Ishikawa (cell line): ENCODE results near the gene GABPB1.

Experiments
- CEBPB ChIP-seq: IDR thresholded peaks from 2 replicates; pipeline ENCODE4 v1.6.1; 2012
- CREB1 ChIP-seq: IDR thresholded peaks from 2 replicates; pipeline ENCODE4 v1.6.1; 2012; ENCODE audit warnings: low read depth
- EGR1 ChIP-seq: IDR thresholded peaks from 2 replicates; pipeline ENCODE4 v1.6.1; 2012
- EP300 ChIP-seq: IDR thresholded peaks from 2 replicates; pipeline ENCODE4 v1.6.1; 2012; ENCODE audit warnings: borderline replicate concordance
- FOXM1 ChIP-seq: IDR thresholded peaks from 2 replicates; pipeline ENCODE4 v1.6.1; 2012; ENCODE audit warnings: low read depth, borderline replicate concordance
- NFIC ChIP-seq: IDR thresholded peaks from 2 replicates; pipeline ENCODE4 v1.6.1; 2012
- RAD21 ChIP-seq: IDR thresholded peaks from 2 replicates; pipeline ENCODE4 v1.6.1; 2012; ENCODE audit warnings: low read depth
- TAF1 ChIP-seq: IDR thresholded peaks from 2 replicates; pipeline ENCODE4 v1.6.1; 2012; ENCODE audit warnings: low read depth, mild to moderate bottlenecking
- TCF12 ChIP-seq: IDR thresholded peaks from 2 replicates; pipeline ENCODE4 v1.6.1; 2012; ENCODE audit warnings: low read depth
- TEAD4 ChIP-seq: IDR thresholded peaks from 2 replicates; pipeline ENCODE4 v1.6.1; 2012
- YY1 ChIP-seq: IDR thresholded peaks from 2 replicates; pipeline ENCODE4 v1.6.1; 2012; ENCODE audit warnings: low read depth
- ZBTB7A ChIP-seq: IDR thresholded peaks from 2 replicates; pipeline ENCODE4 v1.6.1; 2012; ENCODE audit warnings: low read depth
- TF ChIP-seq, protein P1 (sequence below): IDR thresholded peaks from 2 replicates; pipeline ENCODE4 v1.6.1; 2012
- TF ChIP-seq, protein P2 (sequence below): IDR thresholded peaks from 2 replicates; pipeline ENCODE4 v1.6.1; 2012; ENCODE audit warnings: low read depth, mild to moderate bottlenecking
- TF ChIP-seq, protein P3 (sequence below): IDR thresholded peaks from 2 replicates; pipeline ENCODE4 v1.6.1; 2012

Gene GABPB1

DNA sequence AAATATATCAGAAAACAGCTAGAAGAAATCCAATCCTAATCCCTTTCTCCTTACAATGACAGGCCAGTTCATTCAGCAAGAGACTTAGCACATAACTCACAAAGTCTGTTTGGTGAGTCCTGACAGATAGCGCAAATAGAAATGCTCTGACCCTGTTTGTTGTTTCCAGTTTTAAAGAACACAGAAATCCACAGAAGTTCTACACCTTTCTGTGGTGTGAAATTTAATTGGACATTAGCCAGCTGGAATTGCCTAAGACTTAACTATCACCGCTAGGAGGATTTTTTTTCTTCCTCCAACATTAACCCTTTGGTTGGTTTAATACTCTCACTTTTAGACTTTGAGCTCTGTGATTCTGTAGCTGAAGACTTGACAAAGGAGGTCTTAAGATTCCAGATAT lies 120.2 kb downstream of the GABPB1 start:
- TF ChIP-seq EGR1: no peak
- TF ChIP-seq, protein P1, sequence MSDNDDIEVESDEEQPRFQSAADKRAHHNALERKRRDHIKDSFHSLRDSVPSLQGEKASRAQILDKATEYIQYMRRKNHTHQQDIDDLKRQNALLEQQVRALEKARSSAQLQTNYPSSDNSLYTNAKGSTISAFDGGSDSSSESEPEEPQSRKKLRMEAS: no peak
- no peak for TF ChIP-seq RAD21
- no peak for TF ChIP-seq EP300
- peak; percentile 58 for TF ChIP-seq CEBPB
- no peak for TF ChIP-seq NFIC
- TF ChIP-seq TEAD4: no peak
- TF ChIP-seq, protein P2, sequence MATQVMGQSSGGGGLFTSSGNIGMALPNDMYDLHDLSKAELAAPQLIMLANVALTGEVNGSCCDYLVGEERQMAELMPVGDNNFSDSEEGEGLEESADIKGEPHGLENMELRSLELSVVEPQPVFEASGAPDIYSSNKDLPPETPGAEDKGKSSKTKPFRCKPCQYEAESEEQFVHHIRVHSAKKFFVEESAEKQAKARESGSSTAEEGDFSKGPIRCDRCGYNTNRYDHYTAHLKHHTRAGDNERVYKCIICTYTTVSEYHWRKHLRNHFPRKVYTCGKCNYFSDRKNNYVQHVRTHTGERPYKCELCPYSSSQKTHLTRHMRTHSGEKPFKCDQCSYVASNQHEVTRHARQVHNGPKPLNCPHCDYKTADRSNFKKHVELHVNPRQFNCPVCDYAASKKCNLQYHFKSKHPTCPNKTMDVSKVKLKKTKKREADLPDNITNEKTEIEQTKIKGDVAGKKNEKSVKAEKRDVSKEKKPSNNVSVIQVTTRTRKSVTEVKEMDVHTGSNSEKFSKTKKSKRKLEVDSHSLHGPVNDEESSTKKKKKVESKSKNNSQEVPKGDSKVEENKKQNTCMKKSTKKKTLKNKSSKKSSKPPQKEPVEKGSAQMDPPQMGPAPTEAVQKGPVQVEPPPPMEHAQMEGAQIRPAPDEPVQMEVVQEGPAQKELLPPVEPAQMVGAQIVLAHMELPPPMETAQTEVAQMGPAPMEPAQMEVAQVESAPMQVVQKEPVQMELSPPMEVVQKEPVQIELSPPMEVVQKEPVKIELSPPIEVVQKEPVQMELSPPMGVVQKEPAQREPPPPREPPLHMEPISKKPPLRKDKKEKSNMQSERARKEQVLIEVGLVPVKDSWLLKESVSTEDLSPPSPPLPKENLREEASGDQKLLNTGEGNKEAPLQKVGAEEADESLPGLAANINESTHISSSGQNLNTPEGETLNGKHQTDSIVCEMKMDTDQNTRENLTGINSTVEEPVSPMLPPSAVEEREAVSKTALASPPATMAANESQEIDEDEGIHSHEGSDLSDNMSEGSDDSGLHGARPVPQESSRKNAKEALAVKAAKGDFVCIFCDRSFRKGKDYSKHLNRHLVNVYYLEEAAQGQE: no peak

DNA sequence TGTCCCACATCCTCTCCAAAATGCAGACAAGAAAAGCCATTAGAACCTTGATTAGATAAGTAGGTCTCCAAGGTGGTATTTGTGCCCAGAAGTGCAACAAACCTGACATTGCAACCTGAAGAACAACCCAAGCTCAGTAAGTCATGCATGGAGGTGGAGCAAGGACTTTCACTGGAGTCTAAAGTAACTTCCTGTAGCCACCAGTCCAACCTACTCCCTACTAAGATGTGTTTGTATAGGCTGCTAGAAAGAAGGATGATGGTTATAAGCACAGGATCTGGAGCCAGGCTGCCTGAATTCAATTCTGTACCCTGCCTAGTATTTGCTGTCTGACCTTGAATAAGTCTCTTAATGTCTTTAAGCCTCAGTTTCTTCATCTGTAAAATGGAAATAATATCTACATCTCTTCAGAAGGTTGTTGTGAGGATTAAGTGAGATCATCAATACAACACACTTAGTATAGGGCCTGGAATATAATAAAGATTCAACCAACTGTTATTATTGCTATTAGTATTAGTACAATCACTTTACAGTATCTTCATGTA lies 121.7 kb downstream of the GABPB1 start:
- TF ChIP-seq FOXM1: no peak
- TF ChIP-seq, protein P1: no peak
- no peak for TF ChIP-seq TCF12
- TF ChIP-seq CEBPB: no peak
- no peak for TF ChIP-seq NFIC
- TF ChIP-seq, protein P3, sequence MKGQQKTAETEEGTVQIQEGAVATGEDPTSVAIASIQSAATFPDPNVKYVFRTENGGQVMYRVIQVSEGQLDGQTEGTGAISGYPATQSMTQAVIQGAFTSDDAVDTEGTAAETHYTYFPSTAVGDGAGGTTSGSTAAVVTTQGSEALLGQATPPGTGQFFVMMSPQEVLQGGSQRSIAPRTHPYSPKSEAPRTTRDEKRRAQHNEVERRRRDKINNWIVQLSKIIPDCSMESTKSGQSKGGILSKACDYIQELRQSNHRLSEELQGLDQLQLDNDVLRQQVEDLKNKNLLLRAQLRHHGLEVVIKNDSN: no peak
- no peak for TF ChIP-seq EP300
- no peak for TF ChIP-seq RAD21
- no peak for TF ChIP-seq EGR1

DNA sequence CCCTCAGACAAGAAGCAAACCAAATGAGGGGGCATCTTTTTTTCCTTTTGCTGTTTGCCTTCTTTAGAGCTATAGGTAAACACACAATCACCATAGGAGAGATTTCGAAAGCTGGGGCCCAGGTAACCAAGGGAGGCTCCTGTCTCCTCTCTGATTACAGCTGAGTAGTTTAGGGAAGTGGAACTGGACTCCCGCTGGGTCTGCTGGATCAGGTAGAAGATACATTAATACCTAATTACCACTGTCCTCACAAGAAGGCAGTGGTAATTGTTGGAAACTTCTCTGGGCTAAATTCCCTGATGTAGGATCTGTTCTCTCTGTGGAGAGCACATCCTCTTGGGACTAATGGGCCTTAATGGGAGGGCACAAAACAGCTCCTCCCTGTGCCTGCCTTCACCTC lies 122.2 kb downstream of the GABPB1 start:
- no peak for TF ChIP-seq ZBTB7A
- no peak for TF ChIP-seq CREB1
- TF ChIP-seq, protein P3: no peak
- TF ChIP-seq TEAD4: no peak
- TF ChIP-seq, protein P2: no peak
- no peak for TF ChIP-seq YY1
- TF ChIP-seq, protein P1: no peak
- no peak for TF ChIP-seq TAF1
- TF ChIP-seq FOXM1: no peak
- no peak for TF ChIP-seq NFIC

DNA sequence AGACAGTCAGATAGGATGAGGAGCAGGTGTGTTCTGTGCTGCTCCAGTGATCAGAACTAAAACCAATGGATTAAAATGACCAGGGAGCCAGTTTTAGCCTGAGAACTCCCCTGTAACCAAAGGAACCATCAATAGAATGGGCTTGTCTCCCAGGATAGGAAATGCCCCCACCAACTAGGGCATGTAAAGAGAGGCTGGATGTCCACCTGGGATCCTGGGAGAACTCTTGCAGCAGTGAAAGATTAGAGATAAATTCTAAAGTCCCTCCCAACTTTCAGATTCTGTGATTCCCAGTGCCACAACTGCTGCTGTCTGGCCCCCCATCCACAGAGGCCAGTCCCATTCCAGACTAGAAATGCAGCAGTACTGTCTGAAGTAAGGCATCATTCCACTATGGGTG lies 123.2 kb downstream of the GABPB1 start:
- TF ChIP-seq CEBPB (no peak), TAF1 (no peak), TCF12 (no peak)
- TF ChIP-seq, protein P1: no peak
- TF ChIP-seq, protein P2: no peak

DNA sequence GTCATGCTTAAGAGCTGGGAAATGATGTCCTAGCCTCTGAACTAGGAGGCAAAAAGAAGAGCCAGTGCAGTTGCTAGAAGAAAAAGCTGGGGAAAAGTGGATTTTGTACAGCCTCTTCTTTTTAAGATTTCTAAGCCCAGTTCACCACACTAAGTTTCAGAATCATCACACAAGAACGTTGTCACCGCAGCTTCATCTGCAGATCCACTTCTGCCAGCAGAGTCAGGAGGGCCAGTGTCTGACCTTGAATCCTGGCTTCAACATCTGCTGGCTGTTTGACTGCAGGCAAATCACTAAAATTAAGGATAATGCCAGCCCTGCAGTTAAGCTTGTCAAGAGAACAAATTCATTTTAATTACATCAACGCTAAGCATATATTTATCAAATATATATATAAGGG lies 125.7 kb downstream of the GABPB1 start:
- TF ChIP-seq, protein P1: no peak
- TF ChIP-seq CREB1: no peak
- TF ChIP-seq ZBTB7A: no peak
- TF ChIP-seq NFIC: no peak
- TF ChIP-seq TEAD4: no peak
